T-cell (primary cell): ENCODE results near the gene RERE. TPM values are rescaled to one million over a fixed set of nuclear protein-coding genes. Genes with fewer than 3 reads are reported as not detected.
A peak's percentile ranks its signal among the peaks of the same experiment; 100 is the strongest.

ENCODE experiments used
- ATAC-seq, 4 experiments: fragments of 200-7000 bp in 3 of 4; fragments of 150-1000 bp in 1 of 4; cut with Tn5 transposase; replicated peaks in 1 of 4; 1 replicate in 3 of 4; 2 replicates in 1 of 4; pipeline ENCODE4 v1.10.0; 2021; ENCODE audit warnings: moderate library complexity in 3 of 4, mild to moderate bottlenecking in 2 of 4, moderate number of reproducible peaks in 1 of 4
- CTCF ChIA-PET, 2 donors: fragments of 300-600 bp; sonication (Branson Sonifier 250); formaldehyde crosslinking; loops; one replicate each; lab custom pipeline; 2022; ENCODE audit warnings: antibody characterized with exemption in 2 of 2; lab: Charles Lee
- POLR2A ChIA-PET, 2 donors: fragments of 300-600 bp; sonication (Branson Sonifier 250); formaldehyde crosslinking; loops; one replicate each; lab custom pipeline; 2022; ENCODE audit warnings: antibody characterized with exemption in 2 of 2; lab: Charles Lee
- DNase-seq, 35 experiments: peaks; one replicate each; pipeline versions ENCODE4 v3.0.0 to v3.0.0-alpha.2; 2013 to 2023
- H3K27ac ChIP-seq: one replicate; pipeline ENCODE4 v1.5.1; 2013; ENCODE audit warnings: low read length
- H3K27me3 ChIP-seq, 2 experiments: replicated peaks in 1 of 2; 1 replicate in 1 of 2; 2 replicates in 1 of 2; pipeline versions ENCODE4 v1.6.1 to v1.7.0; 2013; ENCODE audit warnings: low read length in 1 of 2, mixed read lengths in 1 of 2; ENCODE audit not compliant: control insufficient read depth in 2 of 2, insufficient read depth in 2 of 2; ENCODE audit errors: extremely low read depth in 1 of 2
- H3K36me3 ChIP-seq, 2 donors: 1 replicate in 1 of 2; 2 replicates in 1 of 2; pipeline versions ENCODE4 v1.6.1 to v1.7.0; 2013; ENCODE audit warnings: low read length in 1 of 2; ENCODE audit not compliant: control insufficient read depth in 2 of 2, insufficient read depth in 1 of 2; ENCODE audit errors: extremely low read depth in 1 of 2
- H3K4me1 ChIP-seq, 2 experiments: 1 replicate in 1 of 2; 2 replicates in 1 of 2; pipeline versions ENCODE4 v1.6.1 to v1.7.0; 2013; ENCODE audit warnings: low read length in 2 of 2, mixed read lengths in 1 of 2; ENCODE audit not compliant: insufficient read depth in 2 of 2, control insufficient read depth in 1 of 2; ENCODE audit errors: extremely low read depth in 1 of 2
- H3K4me3 ChIP-seq, 2 donors: 1 replicate in 1 of 2; 2 replicates in 1 of 2; pipeline versions ENCODE4 v1.5.1 to v1.7.0; 2013; ENCODE audit warnings: mild to moderate bottlenecking in 2 of 2, low read length in 1 of 2, moderate library complexity in 1 of 2; ENCODE audit not compliant: control insufficient read depth in 1 of 2; ENCODE audit errors: extremely low read depth in 1 of 2
- H3K9me3 ChIP-seq: 2 replicates; pipeline ENCODE4 v1.7.0; 2013
- H3K27ac Mint-ChIP-seq, 2 donors: one replicate each; pipeline ENCODE4 v1.8.0; 2020 to 2021; ENCODE audit warnings: mild to moderate bottlenecking in 2 of 2, mixed read lengths in 2 of 2
- H3K27me3 Mint-ChIP-seq, 2 donors: one replicate each; pipeline ENCODE4 v1.8.0; 2021 to 2022; ENCODE audit warnings: mixed read lengths in 2 of 2
- H3K36me3 Mint-ChIP-seq: one replicate; pipeline ENCODE4 v1.8.0; 2021; ENCODE audit warnings: mixed read lengths
- H3K4me1 Mint-ChIP-seq, 3 donors: one replicate each; pipeline ENCODE4 v1.8.0; 2020 to 2022; ENCODE audit warnings: mixed read lengths in 3 of 3, mild to moderate bottlenecking in 1 of 3
- H3K4me3 Mint-ChIP-seq, 3 donors: one replicate each; pipeline ENCODE4 v1.8.0; 2020 to 2022; ENCODE audit warnings: mild to moderate bottlenecking in 3 of 3, mixed read lengths in 3 of 3, moderate library complexity in 3 of 3
- H3K9me3 Mint-ChIP-seq, 3 donors: one replicate each; pipeline ENCODE4 v1.8.0; 2020 to 2022; ENCODE audit warnings: mixed read lengths in 3 of 3
- WGBS: methylation state at CpG from one replicate; pipeline ENCODE4 v1.1.5; 2013; ENCODE audit warnings: missing lambda C conversion rate; ENCODE audit not compliant: insufficient coverage; 5-methylcytosine and 5-hydroxymethylcytosine counted together
- total RNA-seq, 35 experiments: library from RNA in 6 of 35; stranded (reverse) in 6 of 35; fragments of 120-200 nt in 1 of 35; gene quantifications; one replicate each; pipeline versions ENCODE4 v1.2.1 to v1.2.4 and lab custom pipeline; 2013 to 2026

Gene RERE
- total RNA-seq, 5 donors from 2014 or later (not counting 1 experiment from before 2014, with no cell fraction given), result 85.1 to 116 (median 103) TPM

DNA sequence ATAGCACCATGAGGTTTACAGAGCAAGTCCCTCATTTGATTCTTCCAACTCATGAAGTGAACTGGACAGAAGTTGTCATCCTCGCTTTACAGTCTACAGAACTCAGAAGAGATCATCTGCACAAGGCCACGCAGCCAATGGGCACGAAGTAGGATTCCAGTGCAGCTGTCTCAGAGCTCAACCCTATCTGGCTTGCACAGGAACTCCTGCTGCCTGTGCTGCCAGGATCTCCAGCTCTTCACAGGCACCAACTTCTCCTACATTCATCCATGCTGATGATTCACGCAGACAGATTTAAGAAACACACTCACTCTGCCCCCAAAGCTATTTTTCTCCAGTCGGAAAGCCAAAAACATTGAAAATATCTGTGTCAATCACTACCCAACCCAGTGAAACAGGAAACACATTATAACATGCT is 157.0 kb downstream of the RERE start:
- Mint-ChIP-seq H3K27ac (no peak overlapping the region), H3K9me3 (no peaks in the 10 kb centered on the region), H3K4me3 (no peak overlapping the region), H3K27me3 (no peaks in the 10 kb centered on the region), H3K36me3 (peaks cover 9% of the 10 kb centered on the region), H3K4me1 (peaks cover 0 to 7% (median 2%) of the 10 kb centered on the region in 3 donors)
- POLR2A ChIA-PET, result no interaction called here
- 78% methylated on average over 3 of the region's 5 CpGs for WGBS
- no peaks in the 10 kb centered on the region for H3K36me3 ChIP-seq
- no peak overlapping the region for H3K4me3 ChIP-seq
- no peak for DNase-seq
- H3K4me1 ChIP-seq, result peaks cover 29 to 32% of the 10 kb centered on the region in 2 experiments
- no peak overlapping the region for H3K27ac ChIP-seq
- ATAC-seq, result peak in 1 of 4 experiments; percentile 13
- CTCF ChIA-PET, result interaction anchor here (0.5 to 0.6 kb wide), 2 partner anchors 189 to 265 kb away, joined by 3 to 5 read pairs; no protein-coding TSS in a partner anchor
- H3K9me3 ChIP-seq, result no peaks in the 10 kb centered on the region
- no peaks in the 10 kb centered on the region for H3K27me3 ChIP-seq

DNA sequence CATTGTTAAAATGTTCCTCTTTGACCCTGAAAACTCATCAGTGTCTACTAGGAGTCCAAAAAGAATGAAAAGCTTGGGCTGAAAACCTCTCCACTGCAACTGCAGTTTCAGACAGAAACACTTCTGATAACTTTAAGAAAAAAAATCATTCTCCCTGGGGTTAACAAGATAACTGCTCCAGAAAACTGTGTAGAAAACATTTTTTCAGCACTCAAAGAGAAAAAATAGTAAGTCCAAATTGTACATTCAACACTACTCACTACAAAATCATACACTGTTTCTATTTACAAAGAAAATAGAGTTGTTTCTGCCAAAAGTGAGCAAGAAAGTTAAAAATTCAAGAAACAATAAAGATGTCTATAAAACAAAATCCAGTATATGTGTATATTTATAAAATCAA is 157.8 kb downstream of the RERE start:
- Histone ChIP-seq H3K9me3 (no peaks in the 10 kb centered on the region), H3K36me3 (no peaks in the 10 kb centered on the region), H3K27ac (no peak overlapping the region), H3K4me1 (peaks cover 23 to 32% of the 10 kb centered on the region in 2 experiments), H3K4me3 (no peak overlapping the region), H3K27me3 (no peaks in the 10 kb centered on the region)
- Mint-ChIP-seq H3K27me3 (no peaks in the 10 kb centered on the region), H3K9me3 (no peaks in the 10 kb centered on the region), H3K4me3 (no peak overlapping the region), H3K4me1 (peaks cover 0 to 7% (median 2%) of the 10 kb centered on the region in 3 donors), H3K27ac (no peak overlapping the region), H3K36me3 (peaks cover 14% of the 10 kb centered on the region)
- no peak for DNase-seq
- CTCF ChIA-PET, result interaction anchor here in 1 of 2 donors (0.6 kb wide), 1 partner anchor 202 kb away, joined by 7 read pairs; no protein-coding TSS in a partner anchor
- no peak for ATAC-seq
- POLR2A ChIA-PET, result no interaction called here

DNA sequence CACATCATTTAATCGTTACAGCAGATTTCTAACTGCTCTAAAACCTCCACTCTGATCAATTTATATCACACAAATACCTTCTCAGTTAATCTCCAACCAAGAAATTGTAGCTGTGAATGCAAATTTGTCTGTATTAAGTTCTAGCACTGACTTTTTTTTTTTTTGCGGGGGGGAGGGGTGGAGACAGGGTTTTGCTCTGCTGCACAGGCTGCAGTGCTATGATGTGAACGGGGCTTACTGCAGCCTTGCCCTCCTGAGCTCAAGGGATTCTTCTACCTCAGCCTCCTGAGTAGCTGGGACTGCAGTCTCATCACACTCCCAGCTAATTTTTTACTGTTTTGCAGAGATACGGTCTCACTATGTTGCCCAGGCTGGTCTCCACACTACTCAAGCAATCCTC is 163.6 kb downstream of the RERE start:
- DNase-seq, result no peak
- Mint-ChIP-seq H3K27ac (no peak overlapping the region), H3K9me3 (no peaks in the 10 kb centered on the region), H3K4me1 (peaks cover 18 to 30% (median 19%) of the 10 kb centered on the region in 3 donors), H3K27me3 (no peaks in the 10 kb centered on the region), H3K4me3 (no peak overlapping the region), H3K36me3 (peaks cover 28% of the 10 kb centered on the region)
- H3K36me3 ChIP-seq, result no peaks in the 10 kb centered on the region
- 100% methylated on average over 1 of the region's 4 CpGs for WGBS
- CTCF ChIA-PET, result interaction anchor here (0.6 to 0.7 kb wide), 4 partner anchors 18 to 286 kb away, joined by 3 to 5 read pairs (median 3); no protein-coding TSS in a partner anchor
- H3K27ac ChIP-seq, result no peak overlapping the region
- H3K4me1 ChIP-seq, result peaks cover 8% of the 10 kb centered on the region in 2 experiments
- no peaks in the 10 kb centered on the region for H3K27me3 ChIP-seq
- no peak for ATAC-seq
- H3K4me3 ChIP-seq, result no peak overlapping the region
- POLR2A ChIA-PET, result interaction anchor here in 1 of 2 donors (0.7 kb wide), 1 partner anchor 246 kb away, joined by 5 read pairs; no protein-coding TSS in a partner anchor
- no peaks in the 10 kb centered on the region for H3K9me3 ChIP-seq

DNA sequence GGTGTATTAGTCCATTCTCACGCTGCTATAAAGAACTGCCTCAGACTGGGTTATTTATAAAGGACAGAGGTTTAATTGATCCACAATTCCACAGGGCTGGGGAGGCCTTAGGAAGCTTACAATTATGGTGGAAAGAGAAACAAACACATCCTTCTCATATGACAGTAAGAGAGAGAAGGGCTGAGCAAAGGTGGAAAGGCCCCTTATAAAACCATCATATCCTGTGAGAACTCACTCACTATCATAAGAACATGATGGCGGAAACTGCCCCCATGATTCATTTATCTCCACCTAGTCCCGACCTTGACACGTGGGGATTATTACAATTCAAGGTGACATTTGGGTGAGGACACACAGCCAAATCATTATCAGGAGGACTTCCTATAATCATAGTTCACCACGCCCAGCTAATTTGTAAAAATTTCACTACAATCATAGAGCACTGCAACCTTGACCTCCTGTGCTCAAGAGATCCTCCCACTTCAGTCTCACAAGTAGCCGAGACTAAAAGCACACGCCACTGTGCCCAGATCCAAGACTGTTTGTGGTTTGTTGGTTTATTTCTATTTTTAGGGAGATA is 164.9 kb downstream of the RERE start:
- peaks cover 8% of the 10 kb centered on the region in 2 experiments for H3K4me1 ChIP-seq
- H3K4me3 ChIP-seq, result no peak overlapping the region
- no CpG with 5 or more reads among the region's 7 CpGs for WGBS
- H3K27me3 Mint-ChIP-seq, result no peaks in the 10 kb centered on the region
- no peaks in the 10 kb centered on the region for H3K27me3 ChIP-seq
- H3K4me3 Mint-ChIP-seq, result no peak overlapping the region
- peaks cover 18 to 33% (median 20%) of the 10 kb centered on the region in 3 donors for H3K4me1 Mint-ChIP-seq
- no peaks in the 10 kb centered on the region for H3K36me3 ChIP-seq
- DNase-seq (peak in 3 of 35 experiments; percentile 10 to 30 (median 16)), ATAC-seq (no peak)
- H3K27ac Mint-ChIP-seq, result no peak overlapping the region
- ChIA-PET CTCF (no interaction called here), POLR2A (no interaction called here)
- no peaks in the 10 kb centered on the region for H3K9me3 Mint-ChIP-seq
- no peak overlapping the region for H3K27ac ChIP-seq
- H3K9me3 ChIP-seq, result no peaks in the 10 kb centered on the region
- peaks cover 28% of the 10 kb centered on the region for H3K36me3 Mint-ChIP-seq

DNA sequence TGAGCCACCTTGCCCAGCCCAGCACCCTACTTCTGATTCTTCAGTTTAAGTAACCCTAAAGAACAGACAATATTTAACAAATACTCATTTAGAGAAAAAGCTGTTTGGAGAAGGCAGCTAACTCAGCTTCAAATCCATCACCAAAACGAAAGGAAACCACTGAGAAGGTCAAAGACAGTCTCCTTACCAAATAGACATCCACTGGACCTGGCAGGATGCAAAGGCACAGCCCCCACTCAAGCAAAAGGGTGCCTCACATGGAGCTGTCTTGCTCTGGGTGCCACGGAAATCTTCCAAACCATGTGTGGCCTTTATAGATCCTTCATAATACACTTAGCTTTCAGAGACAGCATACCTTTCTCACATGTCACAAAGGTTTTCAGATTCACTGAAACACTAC is 165.5 kb downstream of the RERE start:
- peaks cover 18 to 35% (median 21%) of the 10 kb centered on the region in 3 donors for H3K4me1 Mint-ChIP-seq
- ATAC-seq (no peak), DNase-seq (no peak)
- H3K4me3 ChIP-seq, result no peak overlapping the region
- H3K27ac Mint-ChIP-seq, result peak overlapping the region in 1 of 2 donors; percentile 48
- peaks cover 28% of the 10 kb centered on the region for H3K36me3 Mint-ChIP-seq
- no peaks in the 10 kb centered on the region for H3K9me3 Mint-ChIP-seq
- H3K36me3 ChIP-seq, result no peaks in the 10 kb centered on the region
- no peaks in the 10 kb centered on the region for H3K27me3 ChIP-seq
- no peak overlapping the region for H3K4me3 Mint-ChIP-seq
- WGBS, result 80% methylated on average over 1 of the region's 2 CpGs
- peaks cover 8% of the 10 kb centered on the region in 2 experiments for H3K4me1 ChIP-seq
- H3K27me3 Mint-ChIP-seq, result no peaks in the 10 kb centered on the region
- H3K27ac ChIP-seq, result no peak overlapping the region
- no peaks in the 10 kb centered on the region for H3K9me3 ChIP-seq
- ChIA-PET CTCF (no interaction called here), POLR2A (no interaction called here)

DNA sequence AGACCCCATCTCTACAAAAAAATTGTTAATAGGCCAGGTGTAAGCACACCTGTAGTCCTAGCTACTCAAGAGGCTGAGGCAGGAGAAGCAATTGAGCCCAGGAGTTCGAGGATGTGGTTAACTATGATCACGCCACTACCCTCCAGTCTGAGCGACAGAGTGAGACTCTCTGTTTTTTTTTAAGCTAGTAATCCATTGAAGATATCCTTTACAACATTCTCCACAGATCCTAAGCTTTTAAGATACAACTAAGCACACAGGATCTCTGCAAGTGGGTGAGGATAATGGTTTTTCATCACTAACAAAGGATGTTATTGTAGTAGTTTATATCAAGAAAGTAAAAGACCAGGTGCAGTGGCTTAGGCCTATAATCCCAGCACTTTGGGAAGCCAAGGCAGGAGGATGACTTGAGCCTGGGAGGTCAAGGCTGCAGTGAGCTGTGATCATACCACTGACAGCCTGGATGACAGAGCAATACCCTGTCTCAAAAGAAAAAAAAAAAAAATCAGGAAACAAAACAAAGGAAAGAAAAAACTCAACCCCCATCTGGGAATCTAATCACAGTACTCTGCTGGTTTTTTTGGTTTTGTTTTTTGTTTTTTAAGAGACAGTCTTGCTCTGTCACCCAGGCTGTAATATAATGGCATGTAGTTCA is 166.1 kb downstream of the RERE start:
- ChIA-PET CTCF (interaction anchor here in 1 of 2 donors (0.5 kb wide), 1 partner anchor 11 kb away, joined by 3 read pairs; no protein-coding TSS in a partner anchor), POLR2A (interaction anchor here in 1 of 2 donors (1.1 kb wide), 1 partner anchor 14 kb away, joined by 3 read pairs; no protein-coding TSS in a partner anchor)
- Histone ChIP-seq H3K27ac (no peak overlapping the region), H3K4me3 (no peak overlapping the region), H3K4me1 (peaks cover 8% of the 10 kb centered on the region in 2 experiments), H3K27me3 (no peaks in the 10 kb centered on the region), H3K36me3 (no peaks in the 10 kb centered on the region), H3K9me3 (no peaks in the 10 kb centered on the region)
- Mint-ChIP-seq H3K27me3 (no peaks in the 10 kb centered on the region), H3K27ac (peak overlapping the region; percentile 31 to 66), H3K36me3 (peaks cover 30% of the 10 kb centered on the region), H3K9me3 (no peaks in the 10 kb centered on the region), H3K4me1 (peaks cover 18 to 37% (median 21%) of the 10 kb centered on the region in 3 donors), H3K4me3 (no peak overlapping the region)
- DNase-seq, result peak in 10 of 35 experiments; percentile 2 to 27 (median 12)
- WGBS, result no CpG with 5 or more reads among the region's 3 CpGs
- ATAC-seq, result peak; percentile 43 to 85 (median 68)
